Activated naive CD4-positive, alpha-beta T cell treated with Interleukin-2 at 50 U/mL for 16 hours (primary cell): ENCODE measurements around the gene CDK14.
"Not testable (repeated sequence)": the region's sequence is repeated elsewhere in the genome, so short reads cannot be mapped to it uniquely, and the experiment has no call there.

Experiments
- DNase-seq: peaks from one replicate; pipeline ENCODE4 v3.0.0-alpha.2; 2020

Gene CDK14

DNA sequence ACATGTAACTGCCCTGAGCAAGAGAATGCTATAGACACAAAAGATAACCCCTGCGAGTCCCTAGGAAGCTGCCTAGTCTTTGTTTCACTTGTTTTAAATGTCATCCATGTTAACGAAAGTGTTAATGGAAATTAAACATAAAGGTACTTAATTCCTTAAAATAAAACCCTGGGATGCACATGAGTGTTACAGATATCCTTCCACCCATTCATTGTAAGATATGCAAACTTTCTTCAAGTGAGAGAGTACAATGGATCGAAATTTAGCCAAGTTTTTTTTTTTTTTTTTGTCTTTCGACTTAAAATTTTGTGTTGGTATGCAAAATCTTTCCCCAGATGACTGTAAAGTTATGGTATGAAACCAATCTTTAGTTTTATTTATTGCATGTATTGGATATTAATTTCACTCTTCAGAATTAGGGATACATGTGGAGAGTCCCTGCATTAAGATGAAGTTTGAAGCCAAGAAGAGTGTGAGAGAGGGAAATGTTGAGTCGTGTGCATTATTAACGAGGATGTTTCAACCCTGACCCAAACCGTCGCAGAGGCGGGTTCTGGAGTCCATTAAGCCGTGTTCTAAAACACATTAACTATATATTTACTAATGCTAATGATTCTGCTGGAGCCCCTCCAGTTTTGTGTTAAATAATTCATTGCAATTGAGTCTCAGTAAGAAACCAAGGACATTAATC lies 1.6 kb downstream of the CDK14 start:
- DNase-seq, result no peak

DNA sequence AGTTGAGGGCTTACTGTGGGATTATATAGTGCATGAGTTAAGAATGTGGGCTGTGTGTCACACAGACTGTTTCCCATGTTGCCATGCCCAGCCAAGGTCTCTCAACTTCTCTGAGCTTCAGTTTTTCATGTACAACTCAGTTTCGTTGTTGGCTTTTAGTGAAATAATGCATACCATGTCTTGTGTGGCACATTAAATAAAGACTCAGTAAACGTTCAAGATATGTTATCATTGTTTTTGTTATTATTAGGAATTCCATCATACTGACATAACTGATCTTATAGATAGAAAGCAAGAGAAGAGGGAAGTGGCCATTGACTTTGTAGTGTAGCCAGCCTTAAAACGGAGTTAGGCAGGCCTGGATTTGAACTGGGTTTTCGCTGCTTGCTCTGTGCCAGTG lies 2.9 kb downstream of the CDK14 start:
- no peak for DNase-seq

DNA sequence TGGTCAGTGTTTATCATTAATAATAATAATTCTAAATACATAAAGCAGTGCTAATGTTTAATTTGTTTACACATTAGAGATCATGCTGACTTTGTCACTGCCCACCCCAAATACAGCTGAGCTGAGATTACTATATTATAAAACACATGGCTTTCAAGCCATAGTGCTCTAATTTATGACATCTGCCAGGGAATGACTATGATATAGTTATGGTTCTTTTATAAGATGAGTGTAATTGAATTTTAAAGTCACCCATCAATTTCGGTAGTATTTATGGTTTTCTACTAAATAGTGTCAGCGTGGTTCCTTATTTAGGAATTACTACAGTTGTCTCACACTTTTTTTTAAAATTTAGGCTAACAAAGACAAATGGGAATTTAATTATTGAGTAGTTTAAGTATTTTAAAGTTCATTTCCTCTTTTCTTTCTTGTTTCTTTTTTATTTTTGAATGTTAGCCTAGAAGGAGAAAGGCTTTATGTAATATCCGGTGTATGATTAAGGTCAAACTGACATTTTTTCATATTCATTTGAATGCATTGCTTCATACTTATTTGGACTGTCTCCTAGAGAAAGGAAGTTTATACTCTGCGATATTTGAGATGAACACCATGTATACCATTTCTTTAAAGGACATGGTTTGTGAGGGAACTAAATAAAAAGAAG lies 3.9 kb downstream of the CDK14 start:
- no peak for DNase-seq

GRCh38 chr7:90602303-90602702 lies 6.2 kb downstream of the CDK14 start:
- DNase-seq, result no peak

DNA sequence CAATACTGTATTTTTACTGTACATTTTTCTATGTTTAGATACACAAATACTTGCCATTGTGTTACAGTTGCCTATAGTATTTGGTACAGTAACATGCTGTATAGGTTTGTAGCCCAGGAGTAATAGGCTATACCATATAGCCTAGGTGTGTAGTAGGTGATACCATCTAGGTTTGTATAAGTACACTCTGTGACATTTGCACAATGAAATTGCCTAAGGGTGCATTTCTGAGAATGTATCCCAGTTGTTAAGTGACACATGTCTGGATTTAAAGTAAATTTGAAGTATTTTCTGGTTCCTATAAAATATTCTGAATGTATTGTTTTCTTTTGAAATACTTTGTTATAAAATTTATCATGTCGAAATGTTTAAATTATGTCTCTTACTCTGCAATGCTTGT lies 7.2 kb downstream of the CDK14 start:
- DNase-seq, result no peak

- DNase-seq, result no peak
Observed at GRCh38 chr7:90604383-90604782, 8.3 kb downstream of the CDK14 start.

- no peak for DNase-seq
Observed at GRCh38 chr7:90605055-90605454, 8.9 kb downstream of the CDK14 start.

DNA sequence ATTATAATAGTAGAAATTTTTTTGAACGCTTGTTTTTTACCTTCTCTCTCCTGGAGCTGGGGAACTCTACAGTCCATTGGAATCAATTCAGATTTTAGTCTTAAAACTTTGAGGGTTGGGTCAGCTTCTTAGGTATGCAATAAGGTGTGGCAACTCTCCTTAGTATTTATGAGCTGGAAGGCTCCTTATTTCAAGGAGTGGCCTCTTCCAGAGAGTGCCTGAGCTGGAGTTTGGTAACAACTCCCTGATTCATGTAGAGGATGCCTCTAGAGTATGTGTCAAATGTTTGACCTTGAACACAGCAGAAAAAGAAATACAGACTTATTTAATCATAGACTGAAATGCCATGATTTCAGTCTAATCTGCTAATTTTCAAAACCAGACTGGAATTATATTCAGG lies 11.1 kb downstream of the CDK14 start:
- DNase-seq, result no peak

GRCh38 chr7:90610105-90610504 lies 14.0 kb downstream of the CDK14 start:
- no peak for DNase-seq

DNA sequence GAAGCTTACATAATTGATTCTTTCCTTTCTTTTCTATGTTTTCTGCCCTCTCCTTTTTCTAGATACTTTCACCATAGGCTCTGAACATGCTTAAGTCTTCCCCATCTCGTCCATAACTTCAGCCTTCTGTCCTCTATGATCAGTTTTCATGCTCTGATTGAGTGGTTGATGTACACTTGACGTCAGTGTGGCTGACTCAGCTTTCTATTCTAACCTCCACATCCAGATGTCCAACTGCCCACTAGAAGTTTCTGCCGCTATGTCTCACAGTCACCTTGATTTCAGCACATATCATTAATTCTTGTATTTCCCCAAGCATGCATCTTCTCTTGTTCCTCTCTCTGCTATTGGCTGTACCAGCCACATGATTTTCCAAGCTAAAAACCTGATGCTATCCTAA lies 15.0 kb downstream of the CDK14 start:
- no peak for DNase-seq

- DNase-seq, result no peak
Observed at GRCh38 chr7:90613088-90613498, 17.0 kb downstream of the CDK14 start.

DNA sequence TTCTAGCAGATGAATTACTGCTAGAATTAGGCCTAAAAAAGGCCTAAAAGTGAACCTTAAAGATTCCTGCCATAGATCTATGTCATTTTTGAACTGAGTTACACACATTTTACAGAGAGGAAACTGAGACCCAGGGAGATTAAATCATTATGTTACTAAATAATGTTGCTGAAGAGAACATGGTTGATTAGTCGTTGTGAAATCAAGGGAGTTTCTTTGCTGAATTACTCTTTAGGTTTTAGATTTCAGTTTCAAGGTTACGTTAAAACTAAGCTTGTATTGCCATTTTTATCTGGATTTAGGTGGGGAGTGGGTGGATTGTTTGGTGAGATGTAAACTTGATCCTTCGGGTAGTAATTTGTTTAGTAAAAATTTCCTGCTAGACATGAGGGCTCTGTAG lies 21.3 kb downstream of the CDK14 start:
- no peak for DNase-seq

DNA sequence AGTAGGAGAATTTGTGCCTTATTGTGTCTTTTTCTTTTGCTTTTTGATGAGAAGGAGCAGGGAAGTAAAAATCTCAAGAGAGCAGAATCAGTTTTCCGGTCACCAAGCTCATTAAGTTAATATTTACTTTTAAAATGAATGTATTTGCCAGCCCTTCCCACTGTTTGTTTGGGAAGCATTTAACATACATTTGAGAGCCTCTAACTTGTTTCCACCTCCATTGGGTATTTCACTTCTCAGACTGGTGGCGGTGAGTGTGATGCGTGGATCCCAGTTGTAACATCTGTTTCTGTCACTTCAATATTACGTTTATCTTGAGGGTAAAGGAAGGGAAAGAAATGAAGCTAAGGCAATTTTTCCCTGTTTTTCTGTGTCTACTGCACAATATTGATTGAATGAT lies 22.8 kb downstream of the CDK14 start:
- no peak for DNase-seq

DNA sequence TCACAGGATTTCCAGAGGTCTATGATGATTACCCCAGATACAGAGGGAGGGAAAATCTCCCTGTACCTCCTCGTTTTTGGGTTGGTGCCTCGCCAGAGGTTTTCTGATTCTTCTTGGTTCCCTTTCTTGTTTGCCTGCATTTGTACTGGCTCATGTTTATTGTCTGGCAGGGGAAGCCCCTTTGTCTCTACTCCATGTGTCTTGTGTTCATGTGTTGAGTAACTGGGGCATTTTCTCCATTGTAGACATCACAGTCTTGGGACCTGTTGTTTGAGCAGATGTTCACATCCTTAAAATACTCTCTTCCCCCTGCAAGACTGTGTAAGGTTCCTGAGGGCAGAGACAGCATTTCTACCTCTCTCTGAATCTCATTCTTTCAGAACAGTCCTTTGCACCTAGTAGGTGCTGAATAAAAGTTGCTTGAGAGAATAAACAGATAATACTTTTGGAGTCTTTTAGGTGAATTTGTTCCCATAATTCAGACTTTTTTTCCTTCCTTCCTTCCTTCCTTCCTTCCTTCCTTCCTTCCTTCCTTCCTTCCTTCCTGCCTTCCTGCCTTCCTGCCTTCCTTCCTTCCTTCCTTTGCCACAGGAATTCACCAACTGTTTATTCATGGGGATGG lies 25.1 kb downstream of the CDK14 start:
- no peak for DNase-seq

DNA sequence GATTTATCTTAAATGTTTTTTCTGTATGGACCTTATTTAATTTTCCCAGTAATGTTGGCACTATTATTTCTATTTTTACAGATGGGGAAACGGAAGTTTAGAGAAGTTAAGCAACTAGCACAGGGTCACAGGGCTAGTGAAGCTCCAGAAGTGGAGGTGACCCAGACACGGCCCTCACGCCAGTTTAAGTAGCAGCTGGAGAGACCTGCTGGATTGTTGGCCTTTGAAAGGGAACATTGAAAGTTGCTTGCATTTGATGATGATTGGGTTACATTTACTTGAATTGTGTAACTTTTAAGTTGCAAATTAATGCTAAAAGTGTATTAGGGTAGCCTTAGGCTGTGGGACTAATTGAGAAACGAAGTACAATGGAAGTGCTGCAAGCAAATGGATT lies 25.6 kb downstream of the CDK14 start:
- no peak for DNase-seq

DNA sequence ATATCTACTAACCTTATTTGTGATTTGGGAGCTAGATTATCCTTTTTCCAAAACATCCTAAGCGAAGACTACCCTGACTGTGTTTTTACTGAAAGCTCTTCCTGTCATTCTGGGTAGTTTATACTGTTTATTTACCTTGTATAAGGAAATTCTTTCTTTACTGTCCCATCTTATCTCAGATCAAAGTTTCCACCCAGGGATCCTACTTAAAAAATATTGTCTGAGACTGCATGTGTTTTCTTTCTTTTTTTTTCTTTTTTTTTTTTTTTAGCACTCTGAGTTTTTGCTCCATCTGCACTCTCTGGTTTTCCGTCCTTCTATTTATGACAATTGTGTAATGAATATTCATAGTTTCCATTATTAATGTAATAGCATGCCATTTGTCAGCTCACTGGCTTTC lies 26.5 kb downstream of the CDK14 start:
- DNase-seq, result no peak

GRCh38 chr7:90624225-90624911 lies 28.2 kb downstream of the CDK14 start:
- no peak for DNase-seq

DNA sequence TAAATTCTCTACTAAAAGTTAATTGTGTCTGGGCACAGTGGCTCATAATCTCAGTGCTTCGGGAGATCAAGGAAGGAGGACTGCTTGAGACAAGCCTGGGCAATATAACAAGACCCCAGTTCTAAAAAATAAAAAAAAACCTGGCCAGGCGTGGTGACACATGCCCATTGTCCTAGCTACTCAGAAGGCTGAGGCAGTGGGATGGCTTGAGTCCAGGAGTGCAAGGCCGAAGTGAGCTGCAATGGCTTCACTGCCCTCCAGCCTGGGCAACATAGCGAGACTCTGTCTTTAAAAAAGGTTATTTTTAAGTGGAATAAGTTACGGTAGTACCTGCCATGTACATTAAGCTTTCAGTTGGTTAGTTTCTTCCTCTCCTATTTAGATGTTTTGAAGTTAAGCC lies 28.9 kb downstream of the CDK14 start:
- no peak for DNase-seq

DNA sequence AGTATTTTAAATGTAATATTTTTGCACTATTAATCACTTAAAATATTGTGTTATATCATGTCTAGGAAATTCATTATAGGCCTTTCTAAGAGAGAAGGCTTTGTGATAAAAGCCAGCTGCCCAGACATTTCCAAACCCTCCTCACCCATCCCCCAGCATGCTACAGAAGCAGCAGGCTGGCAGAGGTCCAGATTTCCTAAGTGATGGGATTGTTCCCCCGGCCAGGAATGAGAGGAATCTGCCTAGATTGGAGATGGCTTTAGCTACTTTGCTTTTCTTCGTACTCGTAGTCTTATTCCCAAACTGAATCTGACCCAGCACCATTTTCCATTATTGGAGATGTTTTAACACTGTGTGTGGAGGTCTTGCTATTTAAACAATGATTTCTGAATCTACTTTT lies 29.4 kb downstream of the CDK14 start:
- DNase-seq, result no peak

- no peak for DNase-seq
Observed at GRCh38 chr7:90626013-90626412, 29.9 kb downstream of the CDK14 start.

- DNase-seq, result no peak
Observed at GRCh38 chr7:90629297-90629918, 33.3 kb downstream of the CDK14 start.

DNA sequence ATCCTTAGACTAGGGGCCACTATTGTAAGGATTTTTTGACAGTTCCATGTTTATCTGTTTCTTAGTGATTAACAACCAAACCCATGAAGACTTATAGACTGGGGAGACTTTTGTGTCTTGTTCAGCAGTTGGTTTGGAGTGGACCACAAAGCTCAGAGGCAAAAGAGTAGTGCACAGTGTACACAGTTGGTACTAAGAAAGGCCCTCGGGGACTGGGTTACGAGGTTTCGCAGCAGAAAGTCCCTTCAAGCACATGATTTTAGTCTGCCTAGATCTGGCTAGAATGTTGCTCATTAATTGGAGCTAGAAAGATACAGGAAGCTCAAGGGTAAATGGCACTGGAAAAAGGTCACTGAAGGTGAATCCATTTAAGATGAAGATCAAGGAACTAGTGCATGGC lies 35.4 kb downstream of the CDK14 start:
- DNase-seq, result no peak

- DNase-seq, result not testable (repeated sequence)
Observed at GRCh38 chr7:90639683-90640082, 43.6 kb downstream of the CDK14 start.
